ENCODE measurements around the gene SPEM2.

DNA sequence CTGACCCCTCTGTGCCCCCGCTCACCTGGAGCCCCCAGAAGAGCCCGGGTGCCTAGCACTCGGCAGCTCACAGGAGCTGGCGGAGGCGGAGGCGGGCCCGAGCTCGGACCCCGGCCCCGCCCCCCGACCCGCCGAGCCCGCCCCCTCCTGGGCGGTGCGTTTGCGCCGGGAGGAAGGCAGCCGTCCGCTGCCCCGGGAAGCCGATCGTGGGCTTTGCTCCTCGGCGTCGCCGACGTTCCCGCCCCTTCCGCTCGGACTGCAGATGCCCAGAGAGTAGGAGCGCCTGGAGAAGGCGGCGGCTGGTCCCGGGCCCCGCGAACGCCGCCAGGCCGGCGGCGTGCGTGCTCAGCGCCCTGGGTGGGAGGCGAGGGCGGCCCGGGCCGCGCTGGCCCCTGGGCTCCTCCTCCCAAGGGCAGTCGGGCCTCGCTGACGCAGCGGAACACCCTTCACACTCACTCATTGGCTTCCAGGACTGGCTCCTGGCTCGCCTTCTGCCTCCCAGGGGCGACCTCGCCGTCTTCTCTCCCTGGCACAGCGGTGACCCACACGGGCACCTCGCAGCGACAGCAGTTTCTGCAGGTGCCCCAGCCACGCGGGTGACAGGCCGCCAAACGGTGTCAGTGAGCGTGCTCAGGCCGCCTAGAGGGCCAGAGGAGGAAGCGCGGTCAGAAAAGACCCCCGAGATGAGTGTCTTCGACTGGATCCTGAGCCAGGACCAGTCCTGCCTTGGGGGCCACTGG, 30.8 kb upstream of the SPEM2 start, which contains the start of gene PLSCR3:
- TF ChIP-seq CTCF (IDR thresholded peaks at IDR 0.05), result no peak
- TF ChIP-seq POLR2A (IDR thresholded peaks at IDR 0.05), result peak in 1 of 2 donors; percentile 89
